ENCODE measurements around the gene ODF2L. TPM values are rescaled to one million over a fixed set of nuclear protein-coding genes. Genes with fewer than 3 reads are reported as not detected.

The ODF2L gene
- total and polyA plus RNA-seq, 4 donors = 3.0 to 6.5 (median 5.2) TPM

- no peaks in the 10 kb centered on the region for H3K4me1 ChIP-seq (ENCODE audit: control insufficient read depth in 4 of 4, insufficient read depth in 4 of 4, low read length in 3 of 4)
- H3K9me3 ChIP-seq (ENCODE audit: control insufficient read depth in 4 of 4, low read length in 3 of 4) = no peaks in the 10 kb centered on the region
- no peak overlapping the region for H3K27ac ChIP-seq (ENCODE audit: low read depth in 1 of 2, low read length in 2 of 2)
- no peaks in the 10 kb centered on the region for H3K27me3 ChIP-seq (ENCODE audit: control insufficient read depth in 4 of 4, insufficient read depth in 4 of 4, low read length in 3 of 4)
- no peak overlapping the region for H3K9ac ChIP-seq (ENCODE audit: low read depth in 1 of 2, low read length in 2 of 2)
- H3K36me3 ChIP-seq (ENCODE audit: control insufficient read depth in 4 of 4, insufficient read depth in 3 of 4, low read depth in 1 of 4, low read length in 3 of 4) = no peaks in the 10 kb centered on the region
- TF ChIP-seq, protein P1, sequence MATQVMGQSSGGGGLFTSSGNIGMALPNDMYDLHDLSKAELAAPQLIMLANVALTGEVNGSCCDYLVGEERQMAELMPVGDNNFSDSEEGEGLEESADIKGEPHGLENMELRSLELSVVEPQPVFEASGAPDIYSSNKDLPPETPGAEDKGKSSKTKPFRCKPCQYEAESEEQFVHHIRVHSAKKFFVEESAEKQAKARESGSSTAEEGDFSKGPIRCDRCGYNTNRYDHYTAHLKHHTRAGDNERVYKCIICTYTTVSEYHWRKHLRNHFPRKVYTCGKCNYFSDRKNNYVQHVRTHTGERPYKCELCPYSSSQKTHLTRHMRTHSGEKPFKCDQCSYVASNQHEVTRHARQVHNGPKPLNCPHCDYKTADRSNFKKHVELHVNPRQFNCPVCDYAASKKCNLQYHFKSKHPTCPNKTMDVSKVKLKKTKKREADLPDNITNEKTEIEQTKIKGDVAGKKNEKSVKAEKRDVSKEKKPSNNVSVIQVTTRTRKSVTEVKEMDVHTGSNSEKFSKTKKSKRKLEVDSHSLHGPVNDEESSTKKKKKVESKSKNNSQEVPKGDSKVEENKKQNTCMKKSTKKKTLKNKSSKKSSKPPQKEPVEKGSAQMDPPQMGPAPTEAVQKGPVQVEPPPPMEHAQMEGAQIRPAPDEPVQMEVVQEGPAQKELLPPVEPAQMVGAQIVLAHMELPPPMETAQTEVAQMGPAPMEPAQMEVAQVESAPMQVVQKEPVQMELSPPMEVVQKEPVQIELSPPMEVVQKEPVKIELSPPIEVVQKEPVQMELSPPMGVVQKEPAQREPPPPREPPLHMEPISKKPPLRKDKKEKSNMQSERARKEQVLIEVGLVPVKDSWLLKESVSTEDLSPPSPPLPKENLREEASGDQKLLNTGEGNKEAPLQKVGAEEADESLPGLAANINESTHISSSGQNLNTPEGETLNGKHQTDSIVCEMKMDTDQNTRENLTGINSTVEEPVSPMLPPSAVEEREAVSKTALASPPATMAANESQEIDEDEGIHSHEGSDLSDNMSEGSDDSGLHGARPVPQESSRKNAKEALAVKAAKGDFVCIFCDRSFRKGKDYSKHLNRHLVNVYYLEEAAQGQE (IDR thresholded peaks at IDR 0.05) = no peak
- TF ChIP-seq GABPA (IDR thresholded peaks at IDR 0.05 in 1 of 2, conservative IDR thresholded peaks at IDR 0.05 in 1 of 2) (no peak), MAX (IDR thresholded peaks at IDR 0.05) (no peak), SP1 (IDR thresholded peaks at IDR 0.05) (no peak), RXRA (IDR thresholded peaks at IDR 0.05) (no peak), HNF4G (IDR thresholded peaks at IDR 0.05) (no peak), HNF4A (conservative IDR thresholded peaks at IDR 0.05) (no peak), JUND (IDR thresholded peaks at IDR 0.05) (no peak), YY1 (IDR thresholded peaks at IDR 0.05) (no peak), TAF1 (conservative IDR thresholded peaks at IDR 0.05) (no peak), FOXA2 (IDR thresholded peaks at IDR 0.05) (no peak), RAD21 (IDR thresholded peaks at IDR 0.05) (no peak), NR2F2 (IDR thresholded peaks at IDR 0.05) (no peak), ZBTB33 (IDR thresholded peaks at IDR 0.05) (no peak), EGR1 (IDR thresholded peaks at IDR 0.05; ENCODE audit: low read depth in 2 of 2) (no peak), FOXA1 (IDR thresholded peaks at IDR 0.05) (no peak)
- TF ChIP-seq, protein P2, sequence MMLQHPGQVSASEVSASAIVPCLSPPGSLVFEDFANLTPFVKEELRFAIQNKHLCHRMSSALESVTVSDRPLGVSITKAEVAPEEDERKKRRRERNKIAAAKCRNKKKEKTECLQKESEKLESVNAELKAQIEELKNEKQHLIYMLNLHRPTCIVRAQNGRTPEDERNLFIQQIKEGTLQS (IDR thresholded peaks at IDR 0.05) = no peak
- TF ChIP-seq, protein P3, sequence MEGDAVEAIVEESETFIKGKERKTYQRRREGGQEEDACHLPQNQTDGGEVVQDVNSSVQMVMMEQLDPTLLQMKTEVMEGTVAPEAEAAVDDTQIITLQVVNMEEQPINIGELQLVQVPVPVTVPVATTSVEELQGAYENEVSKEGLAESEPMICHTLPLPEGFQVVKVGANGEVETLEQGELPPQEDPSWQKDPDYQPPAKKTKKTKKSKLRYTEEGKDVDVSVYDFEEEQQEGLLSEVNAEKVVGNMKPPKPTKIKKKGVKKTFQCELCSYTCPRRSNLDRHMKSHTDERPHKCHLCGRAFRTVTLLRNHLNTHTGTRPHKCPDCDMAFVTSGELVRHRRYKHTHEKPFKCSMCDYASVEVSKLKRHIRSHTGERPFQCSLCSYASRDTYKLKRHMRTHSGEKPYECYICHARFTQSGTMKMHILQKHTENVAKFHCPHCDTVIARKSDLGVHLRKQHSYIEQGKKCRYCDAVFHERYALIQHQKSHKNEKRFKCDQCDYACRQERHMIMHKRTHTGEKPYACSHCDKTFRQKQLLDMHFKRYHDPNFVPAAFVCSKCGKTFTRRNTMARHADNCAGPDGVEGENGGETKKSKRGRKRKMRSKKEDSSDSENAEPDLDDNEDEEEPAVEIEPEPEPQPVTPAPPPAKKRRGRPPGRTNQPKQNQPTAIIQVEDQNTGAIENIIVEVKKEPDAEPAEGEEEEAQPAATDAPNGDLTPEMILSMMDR (IDR thresholded peaks at IDR 0.05; ENCODE audit: low read depth, low read length, missing input control) = no peak
- 80% methylated on average over 6 of the region's 6 CpGs for WGBS
- H3K4me3 ChIP-seq (ENCODE audit: low read depth in 1 of 3, low read length in 3 of 3) = no peak overlapping the region
- DNase-seq (ENCODE audit: low spot score) = no peak
Measured at GRCh38 chr1:86416343-86416742, 20.2 kb upstream of the ODF2L start.
